GM03348 (cell line): ENCODE results near the gene TM4SF20.

Source experiments
- DNase-seq: peaks from one replicate; pipeline ENCODE4 v3.0.0; 2012; ENCODE audit warnings: low spot score

The TM4SF20 gene

DNA sequence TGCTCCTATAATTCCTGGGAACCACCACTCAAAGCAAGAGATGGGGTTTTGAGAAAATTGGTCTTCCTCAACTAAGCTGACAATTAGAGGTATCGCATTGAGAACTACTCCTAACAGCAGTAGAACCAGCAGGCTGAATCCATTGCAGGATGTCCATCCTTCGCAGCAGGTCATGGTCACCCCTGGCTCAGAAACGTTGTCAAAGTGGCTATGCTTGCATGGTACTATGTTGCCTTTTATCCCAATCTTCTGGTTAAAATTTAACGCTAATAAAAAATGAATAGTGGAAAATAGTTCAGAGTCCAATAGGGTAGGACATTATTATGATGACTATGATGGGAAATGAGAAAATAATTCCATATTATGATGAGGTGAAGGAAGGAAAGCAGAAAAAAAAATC, at the start of gene TM4SF20:
Gene TM4SF20 (minus strand): TSS at position 212 of the 400 bp plus-strand sequence. CDS start 38 bp downstream, at position 174.
- no peak for DNase-seq

DNA sequence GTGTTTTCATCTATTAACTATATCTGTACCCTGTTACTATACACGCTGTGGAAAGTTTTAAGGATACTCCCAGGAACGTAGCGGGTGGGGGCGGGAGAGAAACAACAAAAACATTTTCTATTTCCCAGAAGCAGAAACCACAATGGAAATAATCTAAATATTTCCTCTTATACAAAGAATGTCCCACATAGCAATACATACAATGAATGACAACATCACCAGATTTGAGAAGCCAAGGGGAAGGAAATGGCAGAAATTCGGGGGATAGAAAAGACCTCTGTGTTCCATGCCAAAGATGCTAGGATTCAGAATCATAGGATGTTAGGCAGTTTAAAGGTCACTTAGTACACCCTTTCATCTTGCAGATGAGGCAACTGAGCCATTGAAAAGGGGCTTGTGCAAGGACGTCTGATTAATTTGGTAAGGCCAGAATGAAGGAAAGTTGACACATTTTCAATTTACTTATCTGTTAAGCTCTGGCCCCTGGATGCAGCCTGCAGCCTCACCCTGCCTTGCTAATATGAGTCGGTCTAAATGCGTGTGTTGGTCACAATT, 49.7 kb upstream of the TM4SF20 start:
- DNase-seq: no peak

DNA sequence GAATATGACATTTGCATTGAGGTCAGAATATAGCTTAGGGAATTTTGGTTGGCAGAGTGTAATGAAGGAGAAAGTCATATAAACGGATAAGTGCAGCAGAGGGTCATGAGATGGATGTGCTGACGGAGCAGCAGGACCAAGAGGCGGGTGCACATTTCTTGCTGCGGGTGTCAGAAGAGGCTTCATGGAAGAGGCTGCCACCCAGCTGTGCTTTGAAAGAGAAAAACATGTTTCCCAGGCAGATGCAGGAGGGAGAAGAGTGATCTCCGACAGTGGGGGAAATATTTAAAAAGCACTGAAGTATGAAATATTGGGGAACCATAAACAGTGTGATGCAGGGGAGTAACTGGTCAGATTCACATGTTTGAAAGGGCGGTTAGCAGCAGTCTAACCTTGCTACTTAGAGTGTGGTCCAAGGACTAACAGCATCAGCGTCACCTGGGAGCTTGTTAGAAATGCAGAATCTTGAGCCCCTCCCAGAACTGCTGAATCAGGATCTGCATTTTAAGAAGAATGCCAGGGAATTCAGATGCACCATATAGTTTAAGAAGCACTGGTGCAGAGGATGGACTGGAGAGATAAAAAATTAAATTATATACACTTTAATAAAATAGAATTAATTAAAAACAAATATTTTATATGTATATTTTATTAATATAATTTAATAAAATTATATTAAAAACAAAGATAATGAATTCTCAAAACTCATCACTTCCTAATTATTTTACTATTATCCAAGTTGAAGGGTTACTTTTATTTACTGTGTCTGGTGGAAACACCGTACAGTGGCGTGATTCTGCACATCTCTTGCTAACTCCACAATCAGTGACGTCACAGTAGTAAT, 44.8 kb upstream of the TM4SF20 start:
- no peak for DNase-seq

DNA sequence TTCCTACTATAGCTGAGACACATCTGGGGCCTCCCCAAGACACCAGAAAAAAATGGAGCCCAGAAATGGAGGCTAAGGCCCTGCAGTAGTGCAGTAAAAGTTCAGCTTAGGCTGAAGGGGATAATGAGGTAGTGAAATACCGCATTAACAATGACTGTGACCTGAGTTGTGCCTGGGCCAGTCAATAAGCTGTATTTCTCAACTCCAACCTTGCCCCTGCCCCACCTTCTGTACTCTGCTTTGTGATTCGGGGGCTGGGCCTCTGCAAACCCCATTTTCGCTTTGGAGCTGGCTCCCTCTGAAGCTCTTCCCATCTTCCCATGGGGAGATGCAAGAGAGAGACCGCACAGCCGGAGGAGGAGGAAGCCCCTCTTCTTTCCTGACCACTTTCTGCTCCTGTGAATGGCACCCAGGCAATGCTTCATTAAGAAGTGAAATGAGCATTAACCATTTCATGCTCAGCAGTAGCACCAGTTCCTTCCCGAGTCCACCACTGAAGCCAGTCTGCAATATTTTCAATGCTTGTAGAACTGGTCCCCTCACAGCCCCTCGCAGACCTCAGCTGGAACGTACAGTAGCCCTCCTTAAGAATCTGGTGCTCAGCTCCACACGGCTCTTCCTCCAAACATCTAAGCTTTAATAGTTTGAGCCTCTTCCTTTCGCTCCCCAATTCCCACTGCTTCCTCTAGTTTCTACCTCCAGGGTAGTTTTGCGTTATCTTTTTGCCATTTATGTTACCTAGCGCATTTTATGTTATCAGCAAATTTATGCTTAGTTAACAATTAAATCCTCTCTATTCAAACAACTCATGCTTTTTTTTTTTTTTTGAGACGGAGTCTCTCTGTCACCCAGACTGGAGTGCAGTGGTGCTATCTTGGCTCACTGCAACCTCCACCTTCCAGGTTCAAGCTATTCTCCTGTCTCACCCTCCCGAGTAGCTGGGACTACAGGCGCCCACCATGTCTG, 41.3 kb upstream of the TM4SF20 start:
- DNase-seq: no peak

GRCh38 chr2:227416701-227417100, 37.6 kb upstream of the TM4SF20 start:
- DNase-seq: no peak

DNA sequence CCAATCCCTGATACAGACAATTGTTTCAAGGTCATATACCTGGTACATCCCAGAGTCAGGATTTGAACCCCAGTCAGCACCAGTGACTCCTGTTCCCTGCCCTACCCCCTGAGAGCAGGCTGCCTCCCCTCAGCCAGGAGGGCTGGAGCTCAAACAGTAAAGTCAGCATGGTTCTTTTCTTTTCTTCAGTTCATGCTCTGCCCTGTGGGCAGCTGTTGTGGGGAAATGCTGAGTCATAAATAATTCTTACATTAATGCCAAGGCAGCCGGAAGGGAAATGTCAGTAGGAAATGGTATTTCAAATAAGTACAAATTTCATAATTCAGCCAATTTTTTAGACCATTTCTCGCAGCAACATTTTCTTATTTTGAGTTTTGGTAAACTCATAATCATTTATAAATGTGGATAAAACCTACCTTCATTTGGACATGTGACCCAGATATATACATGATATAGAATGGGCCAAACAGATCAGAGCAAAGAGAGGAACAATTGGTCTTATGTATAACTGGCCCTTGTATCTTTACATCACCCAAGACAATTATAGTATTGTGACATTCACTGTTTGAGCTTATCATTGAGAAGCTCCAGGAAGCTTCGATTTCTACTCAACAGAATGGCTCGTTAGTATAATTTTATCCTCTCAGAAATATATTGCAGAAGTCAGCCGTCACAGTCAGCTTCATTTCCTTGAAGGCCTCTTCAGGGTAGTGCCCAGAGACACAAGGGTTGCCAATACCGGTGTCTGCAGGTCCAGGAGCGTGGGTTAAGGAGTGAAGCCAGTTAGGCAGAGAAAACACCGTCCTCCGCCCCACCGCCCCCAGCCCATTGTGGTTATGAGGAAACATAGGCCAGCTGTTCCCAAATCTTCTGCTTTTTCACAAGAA, 36.7 kb upstream of the TM4SF20 start:
- peak; percentile 68 for DNase-seq

DNA sequence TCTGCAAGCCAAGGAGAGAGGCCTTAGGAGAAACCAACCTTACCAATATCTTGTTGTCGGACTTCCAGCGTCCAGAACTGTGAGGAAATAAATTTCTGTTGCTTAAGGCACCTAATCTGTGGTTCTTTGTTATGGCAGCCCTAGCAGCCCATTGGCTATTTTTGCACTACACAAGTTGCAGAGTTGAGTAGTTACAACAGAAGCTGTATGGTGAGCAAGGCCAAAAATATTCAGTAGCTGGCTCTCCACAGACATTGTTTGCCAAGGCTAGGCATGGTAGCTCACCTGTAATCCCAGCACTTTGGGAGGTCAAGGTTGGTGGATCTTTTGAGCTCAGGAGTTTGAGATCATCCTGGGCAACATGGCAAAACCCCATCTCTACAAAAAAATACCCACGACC, 35.7 kb upstream of the TM4SF20 start:
- no peak for DNase-seq

- DNase-seq: no peak
Measured at GRCh38 chr2:227413371-227413770, 34.3 kb upstream of the TM4SF20 start.

GRCh38 chr2:227412877-227413276, 33.8 kb upstream of the TM4SF20 start:
- DNase-seq: no peak

DNA sequence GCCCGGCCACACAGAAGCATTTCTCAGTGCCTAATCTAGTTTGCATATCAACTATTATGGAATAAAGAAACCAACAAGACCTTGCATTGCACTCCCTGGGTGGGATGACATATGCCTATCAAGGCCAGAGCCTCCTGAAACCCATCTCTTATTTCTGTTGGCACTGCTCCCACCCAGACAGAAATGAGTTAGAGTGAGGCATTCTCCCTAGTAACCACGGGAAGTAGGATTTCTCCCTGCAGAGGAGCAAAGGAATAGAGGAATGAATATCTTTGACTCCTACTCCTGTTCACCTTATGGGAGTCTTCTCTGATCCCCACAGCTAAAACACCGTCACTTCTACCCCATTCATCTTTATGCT, 32.9 kb upstream of the TM4SF20 start:
- DNase-seq: no peak

DNA sequence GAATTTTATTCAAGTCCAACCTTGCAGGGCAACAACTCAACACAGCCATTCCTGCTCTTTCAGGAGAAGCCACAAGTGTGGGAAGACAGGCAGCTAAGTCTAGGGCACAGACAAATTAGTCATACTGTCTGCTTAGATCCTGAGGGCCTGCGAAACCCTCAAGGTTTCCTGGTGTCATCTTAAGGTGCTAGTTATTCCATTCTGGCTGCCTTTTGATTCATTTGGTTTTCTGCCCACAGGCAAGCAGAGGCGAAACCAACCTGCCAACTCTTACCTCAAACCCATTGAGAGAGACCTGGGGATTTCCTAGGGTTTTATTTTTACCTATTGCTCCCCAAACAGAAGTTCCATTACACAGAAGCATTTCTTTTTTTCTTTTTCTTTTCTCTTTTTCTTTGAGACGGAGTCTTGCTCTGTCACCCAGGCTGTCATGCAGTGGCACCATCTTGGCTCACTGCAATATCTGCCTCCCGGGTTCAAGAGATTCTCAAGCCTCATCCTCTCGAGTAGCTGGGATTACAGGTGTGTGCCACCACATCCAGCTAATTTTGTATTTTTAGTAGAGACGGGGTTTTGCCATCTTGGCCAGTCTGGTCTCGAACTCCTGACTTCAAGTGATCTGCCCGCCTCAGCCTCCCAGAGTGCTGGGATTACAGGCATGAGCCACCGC, 32.3 kb upstream of the TM4SF20 start:
- peak; percentile 49 for DNase-seq

- DNase-seq: peak; percentile 24
Measured at GRCh38 chr2:227410191-227410590, 31.1 kb upstream of the TM4SF20 start.

GRCh38 chr2:227407591-227408151, 28.6 kb upstream of the TM4SF20 start:
- DNase-seq: no peak

DNA sequence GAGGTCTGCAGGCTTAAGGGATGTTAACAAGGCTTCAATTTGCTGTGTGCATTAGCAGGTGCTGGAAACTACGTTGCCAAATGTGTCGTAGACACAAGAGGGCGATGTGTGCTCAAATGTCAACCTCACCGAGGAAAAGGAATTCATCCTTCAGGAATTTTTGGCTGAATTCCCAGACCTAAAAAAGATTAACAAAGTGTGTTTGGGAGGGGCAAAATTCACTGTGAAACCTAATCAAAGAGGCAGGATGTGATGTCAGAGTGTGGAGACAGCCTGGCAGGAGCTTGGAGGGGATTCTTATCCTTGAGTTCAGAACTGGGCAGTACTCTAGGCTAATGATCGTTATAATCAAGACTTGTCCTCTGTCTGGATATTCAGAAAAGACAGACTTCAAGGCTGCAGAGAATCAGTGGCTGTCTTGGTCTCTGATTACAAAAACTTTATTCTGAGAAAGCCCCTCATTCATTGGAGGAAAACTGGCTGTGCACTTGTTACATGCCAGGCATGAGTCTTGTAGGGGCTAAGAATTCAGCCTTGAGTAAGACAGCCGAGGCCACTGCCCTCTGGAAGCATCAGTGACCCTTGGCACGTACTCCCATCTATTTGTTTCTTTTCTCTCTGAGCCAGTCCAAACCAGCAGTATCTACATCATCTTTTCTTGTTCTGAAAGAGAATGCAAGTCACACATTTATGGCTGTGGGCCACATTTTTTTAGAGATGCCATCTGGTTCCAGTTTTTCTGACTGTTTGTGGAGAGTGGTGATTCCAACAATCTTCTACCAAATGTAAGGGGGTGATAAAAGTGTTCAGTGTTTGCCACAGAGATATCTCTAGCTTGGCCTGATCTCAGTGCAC, 27.3 kb upstream of the TM4SF20 start:
- DNase-seq: peak; percentile 90

- no peak for DNase-seq
Measured at GRCh38 chr2:227404585-227405271, 25.6 kb upstream of the TM4SF20 start.

DNA sequence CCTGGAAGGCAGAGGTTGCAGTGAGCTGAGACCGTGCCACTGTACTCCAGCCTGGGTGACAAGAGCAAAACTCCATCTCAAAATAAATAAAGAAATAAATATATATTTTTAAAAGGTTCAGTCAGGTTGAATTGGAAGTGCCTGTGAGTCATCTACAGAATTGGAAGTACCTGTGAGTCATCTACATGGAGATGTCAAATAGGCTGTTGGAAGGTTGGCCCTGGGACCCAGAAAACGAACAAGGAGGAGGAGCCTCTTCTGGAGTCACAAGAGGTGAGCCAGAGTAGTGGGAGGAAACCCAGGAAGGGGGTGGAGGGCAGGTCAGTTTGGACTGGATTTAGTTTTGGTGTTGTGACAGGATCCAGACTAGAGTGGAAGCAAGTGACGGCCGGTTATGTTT, 23.9 kb upstream of the TM4SF20 start:
- DNase-seq: no peak

DNA sequence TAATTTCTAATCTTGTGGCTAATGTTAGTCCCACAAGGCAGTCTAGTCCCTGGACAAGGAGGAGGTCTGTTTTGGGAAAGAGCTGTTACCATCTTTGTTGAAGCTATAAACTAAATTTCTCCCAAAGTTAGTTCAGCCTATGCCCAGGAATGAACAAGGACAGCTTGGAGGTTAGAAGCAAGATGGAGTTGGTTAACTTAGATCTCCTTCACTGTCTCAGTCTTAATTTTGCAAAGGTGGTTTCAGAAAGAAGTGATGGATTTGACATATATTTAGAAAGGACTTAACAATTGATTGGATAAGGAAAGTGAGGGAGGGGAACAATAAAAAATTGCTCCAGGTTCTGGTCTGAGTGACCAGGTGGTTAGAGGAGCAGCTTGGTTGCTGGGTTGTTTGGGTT, 23.2 kb upstream of the TM4SF20 start:
- DNase-seq: no peak

- no peak for DNase-seq
Measured at GRCh38 chr2:227401550-227401949, 22.4 kb upstream of the TM4SF20 start.
